Measurements from ENCODE around the gene UBE2H. TPM values are rescaled to one million over a fixed set of nuclear protein-coding genes. Genes with fewer than 3 reads are reported as not detected.

The UBE2H gene
- total and polyA plus RNA-seq, 2 of the 4 experiments (the other 2 are of a cell fraction) = 34.6 to 49.4 TPM

- H3K23ac ChIP-seq (ENCODE audit: low read depth, low read length) = no peak overlapping the region
- no peaks in the 10 kb centered on the region for H3K9me3 ChIP-seq (ENCODE audit: control insufficient read depth, insufficient read depth, low read length)
- H2BK15ac ChIP-seq (ENCODE audit: low read depth, low read length) = no peak overlapping the region
- H3K79me1 ChIP-seq (ENCODE audit: low read depth in 1 of 2, low read length in 2 of 2) = peaks cover 18 to 67% of the 10 kb centered on the region in 2 experiments
- no peak for ATAC-seq (ENCODE audit: low read depth)
- no peak overlapping the region for H3K4me3 ChIP-seq (ENCODE audit: insufficient read depth, low read depth, low read length)
- H3K27me3 ChIP-seq (ENCODE audit: control insufficient read depth, insufficient read depth, low read length) = no peaks in the 10 kb centered on the region
- no peak overlapping the region for H3K56ac ChIP-seq (ENCODE audit: extremely low read depth, insufficient read depth, low read length)
- WGBS, 2 experiments (ENCODE audit: extremely low coverage in 2 of 2, insufficient read length in 1 of 2) = no CpG with 5 or more reads among the region's 4 CpGs
- peaks cover 4% of the 10 kb centered on the region; the same call in 1 of the 2 replicates for H3K4me1 ChIP-seq (ENCODE audit: control insufficient read depth, insufficient read depth, low read length)
- H2AFZ ChIP-seq (replicated peaks; ENCODE audit: low read length, poor library complexity) = no peak overlapping the region
- H3K4ac ChIP-seq (ENCODE audit: low read depth, low read length) = no peak overlapping the region
- peaks cover 66% of the 10 kb centered on the region for H4K20me1 ChIP-seq (ENCODE audit: insufficient read depth, low read length)
- H2AK9ac ChIP-seq (replicated peaks; ENCODE audit: low read depth, low read length, poor library complexity) = no peak overlapping the region
- H3K36me3 ChIP-seq (ENCODE audit: control insufficient read depth, insufficient read depth, low read length) = peaks cover 14% of the 10 kb centered on the region
- no peak overlapping the region for H3K27ac ChIP-seq (ENCODE audit: insufficient read depth, low read length)
- H4K5ac ChIP-seq (ENCODE audit: low read depth, low read length) = no peak overlapping the region
- ChIA-PET POLR2A (ENCODE audit: unreplicated experiment) (no interaction called here), CTCF (no interaction called here)
- H3K14ac ChIP-seq (replicated peaks; ENCODE audit: low read depth, low read length) = no peak overlapping the region
- no peak for DNase-seq
- H3K9ac ChIP-seq (ENCODE audit: low read depth, low read length) = no peak overlapping the region
- H2AK5ac ChIP-seq (ENCODE audit: low read depth, low read length) = no peak overlapping the region
- no peak overlapping the region for H2BK120ac ChIP-seq (ENCODE audit: low read depth, low read length)
- no peak overlapping the region for H3K18ac ChIP-seq (ENCODE audit: low read depth, low read length)
- no peak overlapping the region for H4K91ac ChIP-seq (ENCODE audit: insufficient read depth, low read depth, low read length)
- no TSS peak for BruUV-seq (replicated peaks)
- H4K8ac ChIP-seq (ENCODE audit: low read depth in 2 of 2, low read length in 2 of 2) = no peak overlapping the region
- dilution Hi-C loops (cut with HindIII; ENCODE audit: low sequenced_read_pairs, unreplicated experiment) (no loop called here), in situ Hi-C loops (cut with MboI; ENCODE audit: low sequenced_read_pairs) (no loop called here), intact Hi-C loops (cut with micrococcal nuclease) (no loop called here)
- TF ChIP-seq CTCF (conservative IDR thresholded peaks at IDR 0.05; ENCODE audit: low read depth, low read length) (no peak), MXI1 (IDR thresholded peaks at IDR 0.05; ENCODE audit: borderline replicate concordance, low read depth, low read length) (no peak), USF2 (IDR thresholded peaks at IDR 0.05; ENCODE audit: low read depth, low read length) (no peak), FOS (IDR thresholded peaks at IDR 0.05; ENCODE audit: low read depth, low read length) (no peak), CEBPB (IDR thresholded peaks at IDR 0.05; ENCODE audit: low read depth, low read length) (no peak), POLR2A (IDR thresholded peaks at IDR 0.05; ENCODE audit: low read depth, low read length) (no peak), RAD21 (IDR thresholded peaks at IDR 0.05; ENCODE audit: low read length) (no peak), MAFK (IDR thresholded peaks at IDR 0.05; ENCODE audit: low read depth, low read length) (no peak), BHLHE40 (IDR thresholded peaks at IDR 0.05; ENCODE audit: low read depth, low read length) (no peak)
- no peak overlapping the region for H2BK20ac ChIP-seq (ENCODE audit: low read depth, low read length)
- no peak overlapping the region for H3K4me2 ChIP-seq (ENCODE audit: low read depth, low read length)
- no peak overlapping the region for H2BK5ac ChIP-seq (ENCODE audit: low read depth, low read length, poor library complexity, severe bottlenecking)
- peaks cover 4% of the 10 kb centered on the region for H3K9me1 ChIP-seq (ENCODE audit: insufficient read depth, low read length)
Observed at GRCh38 chr7:129924602-129925001, 28.2 kb downstream of the UBE2H start.

Data from IMR-90 (cell line).